ENCODE data around the gene APOBEC3G. TPM values are rescaled to one million over a fixed set of nuclear protein-coding genes. Genes with fewer than 3 reads are reported as not detected.

APOBEC3G gene
- total and polyA plus RNA-seq, 2 donors from 2014 or later = 4.8 to 12.5 TPM

DNA sequence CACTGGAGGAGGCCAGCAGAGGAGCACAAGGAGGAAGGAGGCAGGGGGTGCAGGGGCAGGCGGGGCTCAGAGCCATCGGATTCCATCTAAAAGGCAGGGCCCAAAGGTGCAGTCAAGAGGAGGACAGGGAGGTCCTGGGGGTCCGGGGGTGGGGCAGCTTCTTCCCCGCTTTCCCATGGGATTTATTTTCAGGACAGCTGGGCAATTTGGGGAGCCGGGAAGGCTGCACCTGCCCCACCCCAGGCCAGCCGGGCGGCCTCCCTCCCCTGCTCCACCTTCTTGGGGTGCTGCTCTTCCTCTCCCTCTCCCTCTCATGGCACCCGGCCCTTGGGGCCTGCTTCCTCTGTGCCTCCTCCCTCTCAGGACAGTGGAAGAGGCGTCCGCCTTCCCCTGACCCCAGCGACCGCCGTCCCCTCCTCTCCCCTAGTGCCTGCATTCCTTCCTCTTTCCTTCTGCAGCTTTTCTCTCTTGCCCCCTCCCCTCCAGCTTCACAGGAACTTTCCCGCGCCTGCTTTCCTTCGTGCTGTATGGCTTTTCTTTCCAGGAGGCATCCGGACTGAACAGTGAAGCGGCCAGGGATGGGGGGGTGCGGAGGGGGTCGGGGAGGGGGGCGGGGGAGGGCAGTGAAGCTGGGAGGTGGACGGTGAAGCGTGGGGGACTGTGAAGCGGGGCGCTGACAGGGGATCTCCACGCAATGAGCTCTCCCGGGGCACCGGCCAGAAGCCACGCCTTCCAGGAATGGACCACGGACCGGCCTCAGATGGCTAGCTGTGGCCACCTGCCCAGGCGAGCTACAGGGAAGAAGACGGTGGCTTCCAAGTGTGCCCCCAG, 46.9 kb downstream of the APOBEC3G start:
- TF ChIP-seq, protein P1, sequence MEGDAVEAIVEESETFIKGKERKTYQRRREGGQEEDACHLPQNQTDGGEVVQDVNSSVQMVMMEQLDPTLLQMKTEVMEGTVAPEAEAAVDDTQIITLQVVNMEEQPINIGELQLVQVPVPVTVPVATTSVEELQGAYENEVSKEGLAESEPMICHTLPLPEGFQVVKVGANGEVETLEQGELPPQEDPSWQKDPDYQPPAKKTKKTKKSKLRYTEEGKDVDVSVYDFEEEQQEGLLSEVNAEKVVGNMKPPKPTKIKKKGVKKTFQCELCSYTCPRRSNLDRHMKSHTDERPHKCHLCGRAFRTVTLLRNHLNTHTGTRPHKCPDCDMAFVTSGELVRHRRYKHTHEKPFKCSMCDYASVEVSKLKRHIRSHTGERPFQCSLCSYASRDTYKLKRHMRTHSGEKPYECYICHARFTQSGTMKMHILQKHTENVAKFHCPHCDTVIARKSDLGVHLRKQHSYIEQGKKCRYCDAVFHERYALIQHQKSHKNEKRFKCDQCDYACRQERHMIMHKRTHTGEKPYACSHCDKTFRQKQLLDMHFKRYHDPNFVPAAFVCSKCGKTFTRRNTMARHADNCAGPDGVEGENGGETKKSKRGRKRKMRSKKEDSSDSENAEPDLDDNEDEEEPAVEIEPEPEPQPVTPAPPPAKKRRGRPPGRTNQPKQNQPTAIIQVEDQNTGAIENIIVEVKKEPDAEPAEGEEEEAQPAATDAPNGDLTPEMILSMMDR (IDR thresholded peaks at IDR 0.05; ENCODE audit: borderline replicate concordance, extremely low read depth, insufficient read depth) = no peak
- H3K4me3 ChIP-seq (ENCODE audit: low read length in 3 of 3) = no peak overlapping the region
- intact Hi-C loops (cut with DNase I) = no loop called here
- H3K27me3 ChIP-seq (ENCODE audit: control insufficient read depth, insufficient read depth, low read length) = no peaks in the 10 kb centered on the region
- no peak overlapping the region for H3K27ac ChIP-seq (ENCODE audit: low read depth in 2 of 2, low read length in 2 of 2)
- H3K36me3 ChIP-seq (ENCODE audit: control insufficient read depth in 2 of 3, insufficient read depth in 3 of 3, low read length in 3 of 3) = no peaks in the 10 kb centered on the region
- H3K9ac ChIP-seq (ENCODE audit: low read length in 3 of 3) = no peak overlapping the region
- FAIRE-seq = no peak
- no peaks in the 10 kb centered on the region for H3K9me3 ChIP-seq (ENCODE audit: control insufficient read depth in 2 of 3, insufficient read depth in 1 of 3, low read length in 3 of 3)
- peak in 4 of 5 donors; percentile 28 to 79 (median 78) for DNase-seq
- peaks cover 0 to 4% (median 0%) of the 10 kb centered on the region in 3 donors for H3K4me1 ChIP-seq (ENCODE audit: control insufficient read depth in 2 of 3, insufficient read depth in 2 of 3, low read depth in 1 of 3, low read length in 3 of 3)

DNA sequence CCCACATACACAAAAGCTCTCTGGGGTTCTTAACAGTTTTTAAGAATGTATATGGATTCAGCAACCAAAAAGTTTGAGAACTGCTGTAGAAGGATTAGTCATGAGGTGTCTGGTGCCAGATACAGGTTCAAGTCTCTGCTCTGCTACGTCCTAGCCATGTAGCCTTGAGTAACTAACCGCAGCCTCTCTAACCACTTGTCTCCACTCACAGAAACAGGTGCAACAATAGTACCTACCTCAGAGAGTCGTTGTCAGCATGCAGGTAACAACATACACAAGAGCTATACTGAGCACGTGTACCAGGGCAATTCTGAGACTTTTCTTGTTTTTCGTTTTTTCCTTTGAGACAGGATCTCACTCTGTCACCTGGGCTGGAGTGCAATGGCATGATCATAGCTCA, 48.5 kb downstream of the APOBEC3G start:
- peaks cover 0 to 4% (median 0%) of the 10 kb centered on the region in 3 donors for H3K4me1 ChIP-seq (ENCODE audit: control insufficient read depth in 2 of 3, insufficient read depth in 2 of 3, low read depth in 1 of 3, low read length in 3 of 3)
- no peaks in the 10 kb centered on the region for H3K27me3 ChIP-seq (ENCODE audit: control insufficient read depth, insufficient read depth, low read length)
- H3K9me3 ChIP-seq (ENCODE audit: control insufficient read depth in 2 of 3, insufficient read depth in 1 of 3, low read length in 3 of 3) = no peaks in the 10 kb centered on the region
- no peak overlapping the region for H3K27ac ChIP-seq (ENCODE audit: low read depth in 2 of 2, low read length in 2 of 2)
- intact Hi-C loops (cut with DNase I) = no loop called here
- no peak for FAIRE-seq
- no peak overlapping the region for H3K9ac ChIP-seq (ENCODE audit: low read length in 3 of 3)
- H3K36me3 ChIP-seq (ENCODE audit: control insufficient read depth in 2 of 3, insufficient read depth in 3 of 3, low read length in 3 of 3) = no peaks in the 10 kb centered on the region
- no peak for DNase-seq
- H3K4me3 ChIP-seq (ENCODE audit: low read length in 3 of 3) = no peak overlapping the region
- TF ChIP-seq, protein P1 (IDR thresholded peaks at IDR 0.05; ENCODE audit: borderline replicate concordance, extremely low read depth, insufficient read depth) = no peak

DNA sequence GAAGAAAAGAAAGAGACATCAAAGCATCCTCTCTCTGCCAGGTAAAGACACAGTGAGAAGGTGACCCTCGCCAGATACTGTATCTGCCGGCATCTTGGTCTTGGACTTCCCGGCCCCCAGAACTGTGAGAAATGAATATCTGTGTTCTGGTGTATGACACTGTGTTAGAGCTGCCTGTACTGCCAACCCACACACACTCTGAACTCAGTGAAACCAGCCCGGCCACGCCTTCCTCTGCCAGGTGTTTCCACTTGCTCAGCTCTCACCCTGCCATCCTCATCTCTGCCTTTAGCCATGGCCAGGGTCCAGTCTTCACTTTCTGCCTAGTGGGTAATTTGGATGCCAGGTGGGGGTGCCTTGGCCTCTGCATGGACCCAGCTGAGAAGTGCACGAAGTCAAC, 51.4 kb downstream of the APOBEC3G start:
- no peak overlapping the region for H3K27ac ChIP-seq (ENCODE audit: low read depth in 2 of 2, low read length in 2 of 2)
- peaks cover 0 to 4% (median 0%) of the 10 kb centered on the region in 3 donors for H3K4me1 ChIP-seq (ENCODE audit: control insufficient read depth in 2 of 3, insufficient read depth in 2 of 3, low read depth in 1 of 3, low read length in 3 of 3)
- no peaks in the 10 kb centered on the region for H3K27me3 ChIP-seq (ENCODE audit: control insufficient read depth, insufficient read depth, low read length)
- no peak overlapping the region for H3K4me3 ChIP-seq (ENCODE audit: low read length in 3 of 3)
- no peaks in the 10 kb centered on the region for H3K9me3 ChIP-seq (ENCODE audit: control insufficient read depth in 2 of 3, insufficient read depth in 1 of 3, low read length in 3 of 3)
- TF ChIP-seq, protein P1 (IDR thresholded peaks at IDR 0.05; ENCODE audit: borderline replicate concordance, extremely low read depth, insufficient read depth) = no peak
- no peak for FAIRE-seq
- intact Hi-C loops (cut with DNase I) = no loop called here
- DNase-seq = no peak
- H3K36me3 ChIP-seq (ENCODE audit: control insufficient read depth in 2 of 3, insufficient read depth in 3 of 3, low read length in 3 of 3) = peaks cover 0 to 8% (median 4%) of the 10 kb centered on the region in 3 donors
- H3K9ac ChIP-seq (ENCODE audit: low read length in 3 of 3) = no peak overlapping the region
